Stomach (tissue), 9 donors: ENCODE results near the gene TUBB1. TPM values are rescaled to one million over a fixed set of nuclear protein-coding genes. Genes with fewer than 3 reads are reported as not detected.

Source experiments
- DNase-seq, 2 donors: peaks; one replicate each; pipeline versions ENCODE4 v3.0.0 to v3.0.0-alpha.2; 2013 to 2019
- H3K27ac ChIP-seq, 5 donors: fragments of 200-600 bp in 4 of 5; sonication (generic) in 4 of 5; one replicate each; pipeline ENCODE4 v1.5.1; 2013 to 2019; ENCODE audit warnings: mild to moderate bottlenecking in 1 of 5, moderate library complexity in 1 of 5
- H3K27me3 ChIP-seq, 3 donors: fragments of 200-600 bp; sonication (generic); one replicate each; pipeline ENCODE4 v1.5.1; 2017 to 2019; ENCODE audit warnings: mixed run types in 1 of 3
- H3K36me3 ChIP-seq, 4 donors: fragments of 200-600 bp; sonication (generic); 1 replicate in 3 of 4; 2 replicates in 1 of 4; pipeline ENCODE4 v1.5.1; 2016 to 2019
- H3K4me1 ChIP-seq, 4 donors: fragments of 200-600 bp; sonication (generic); one replicate each; pipeline ENCODE4 v1.5.1; 2016 to 2019
- H3K4me3 ChIP-seq, 4 donors: fragments of 200-600 bp; sonication (generic) in 3 of 4; one replicate each; pipeline ENCODE4 v1.5.1; 2016 to 2019; ENCODE audit warnings: mild to moderate bottlenecking in 1 of 4
- H3K9me3 ChIP-seq, 4 donors: fragments of 200-600 bp; sonication (generic); one replicate each; pipeline ENCODE4 v1.5.1; 2016 to 2019
- EP300 ChIP-seq: sonication (generic); formaldehyde crosslinking; IDR thresholded peaks from one replicate; pipeline ENCODE4 v1.6.1; 2017; ENCODE audit warnings: antibody characterized with exemption
- POLR2A ChIP-seq, 4 donors: fragments of 450-650 bp; IDR thresholded peaks; one replicate each; pipeline ENCODE4 v1.6.1; 2016; ENCODE audit warnings: antibody characterized with exemption in 4 of 4, control low read depth in 2 of 4, mild to moderate bottlenecking in 1 of 4, moderate library complexity in 1 of 4
- POLR2AphosphoS5 ChIP-seq, 3 donors: sonication (generic); formaldehyde crosslinking; IDR thresholded peaks; one replicate each; pipeline ENCODE4 v1.6.1; 2016; ENCODE audit warnings: antibody characterized with exemption in 3 of 3
- WGBS, 5 donors: extraction: QIAGEN DNeasy Blood & Tissue Kit in 3 of 5; methylation state at CpG; one replicate each; pipeline versions ENCODE4 v1.1.5 to v1.1.7; 2013 to 2018; 5-methylcytosine and 5-hydroxymethylcytosine counted together
- intact Hi-C: fragments of 100-400 bp; cut with DNase I; formaldehyde crosslinking; loops from one replicate; pipeline ENCODE4 v1.15.1; 2023; ENCODE audit warnings: low total_unique reads
- polyA plus RNA-seq, 3 donors: library from polyadenylated mRNA; stranded (reverse); fragments of 200-250 nt; gene quantifications; one replicate each; pipeline ENCODE4 v1.2.3, GENCODE V29; 2013
- total RNA-seq, 5 donors: library from RNA; depleted of rRNA; stranded (reverse); fragments of >200 nt; gene quantifications; one replicate each; pipeline versions ENCODE4 v1.1.0 to v1.2.3, GENCODE V29; 2014 to 2016
- TF ChIP-seq, protein P1 (sequence below), 7 experiments: fragments of 450-650 bp in 4 of 7; fragments of 200-600 bp in 3 of 7; sonication (generic) in 3 of 7; IDR thresholded peaks; one replicate each; pipeline ENCODE4 v1.5.1; 2016 to 2019; ENCODE audit warnings: antibody characterized with exemption in 7 of 7, control low read depth in 2 of 7, mild to moderate bottlenecking in 1 of 7
- donor health status: healthy with polysubstance abuse.
- donor health status: Bipolar disorder and iron deficiency.
- donor health status: healthy.

TUBB1 gene
- total and polyA plus RNA-seq, 8 donors, result 0.03 to 0.55 (median 0.12) TPM; not detected in 5

DNA sequence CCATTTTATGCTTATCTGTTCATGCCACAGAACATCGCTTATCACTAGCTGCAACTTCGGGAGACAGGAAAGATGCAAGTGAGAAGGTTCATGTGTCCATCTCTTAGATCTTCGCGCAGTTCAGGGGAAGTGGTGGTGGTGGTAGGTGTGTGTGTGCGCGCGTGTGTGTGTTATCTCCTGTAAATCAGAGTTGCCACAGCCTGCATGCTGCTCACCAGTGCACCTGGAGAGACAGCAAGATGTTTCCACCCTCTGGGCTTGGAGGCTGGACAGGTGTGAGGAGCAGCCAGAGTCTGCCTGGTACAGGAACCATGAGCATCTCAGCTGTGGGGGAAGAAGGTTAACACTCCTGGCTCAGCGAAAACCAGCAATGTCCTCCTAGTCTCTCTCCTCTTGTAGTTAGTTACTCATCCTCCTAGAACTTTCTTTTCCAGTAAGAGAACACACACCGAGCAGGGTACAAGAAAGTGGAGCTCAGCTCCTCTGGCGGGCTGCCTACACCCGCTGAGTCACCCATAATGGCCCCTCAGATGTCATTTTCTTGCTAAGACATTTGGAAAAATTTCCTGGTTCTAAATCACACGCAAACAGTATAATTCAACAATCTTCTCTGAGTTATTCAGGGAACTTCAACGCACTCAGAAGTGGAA lies 5.1 kb upstream of the TUBB1 start:
- Histone ChIP-seq H3K4me1 (peaks cover 0 to 26% (median 18%) of the 10 kb centered on the region in 4 donors), H3K9me3 (no peaks in the 10 kb centered on the region), H3K27me3 (no peaks in the 10 kb centered on the region), H3K36me3 (no peaks in the 10 kb centered on the region), H3K27ac (no peak overlapping the region), H3K4me3 (no peak overlapping the region)
- DNase-seq, result no peak
- intact Hi-C loops, result no loop called here
- TF ChIP-seq EP300 (no peak), POLR2AphosphoS5 (IDR thresholded peaks at IDR 0.05) (no peak)
- TF ChIP-seq, protein P1, sequence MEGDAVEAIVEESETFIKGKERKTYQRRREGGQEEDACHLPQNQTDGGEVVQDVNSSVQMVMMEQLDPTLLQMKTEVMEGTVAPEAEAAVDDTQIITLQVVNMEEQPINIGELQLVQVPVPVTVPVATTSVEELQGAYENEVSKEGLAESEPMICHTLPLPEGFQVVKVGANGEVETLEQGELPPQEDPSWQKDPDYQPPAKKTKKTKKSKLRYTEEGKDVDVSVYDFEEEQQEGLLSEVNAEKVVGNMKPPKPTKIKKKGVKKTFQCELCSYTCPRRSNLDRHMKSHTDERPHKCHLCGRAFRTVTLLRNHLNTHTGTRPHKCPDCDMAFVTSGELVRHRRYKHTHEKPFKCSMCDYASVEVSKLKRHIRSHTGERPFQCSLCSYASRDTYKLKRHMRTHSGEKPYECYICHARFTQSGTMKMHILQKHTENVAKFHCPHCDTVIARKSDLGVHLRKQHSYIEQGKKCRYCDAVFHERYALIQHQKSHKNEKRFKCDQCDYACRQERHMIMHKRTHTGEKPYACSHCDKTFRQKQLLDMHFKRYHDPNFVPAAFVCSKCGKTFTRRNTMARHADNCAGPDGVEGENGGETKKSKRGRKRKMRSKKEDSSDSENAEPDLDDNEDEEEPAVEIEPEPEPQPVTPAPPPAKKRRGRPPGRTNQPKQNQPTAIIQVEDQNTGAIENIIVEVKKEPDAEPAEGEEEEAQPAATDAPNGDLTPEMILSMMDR (IDR thresholded peaks at IDR 0.05), result no peak
- WGBS, 5 donors, result 70 to 72% (median 70%) methylated on average over 13 of the region's 13 CpGs

DNA sequence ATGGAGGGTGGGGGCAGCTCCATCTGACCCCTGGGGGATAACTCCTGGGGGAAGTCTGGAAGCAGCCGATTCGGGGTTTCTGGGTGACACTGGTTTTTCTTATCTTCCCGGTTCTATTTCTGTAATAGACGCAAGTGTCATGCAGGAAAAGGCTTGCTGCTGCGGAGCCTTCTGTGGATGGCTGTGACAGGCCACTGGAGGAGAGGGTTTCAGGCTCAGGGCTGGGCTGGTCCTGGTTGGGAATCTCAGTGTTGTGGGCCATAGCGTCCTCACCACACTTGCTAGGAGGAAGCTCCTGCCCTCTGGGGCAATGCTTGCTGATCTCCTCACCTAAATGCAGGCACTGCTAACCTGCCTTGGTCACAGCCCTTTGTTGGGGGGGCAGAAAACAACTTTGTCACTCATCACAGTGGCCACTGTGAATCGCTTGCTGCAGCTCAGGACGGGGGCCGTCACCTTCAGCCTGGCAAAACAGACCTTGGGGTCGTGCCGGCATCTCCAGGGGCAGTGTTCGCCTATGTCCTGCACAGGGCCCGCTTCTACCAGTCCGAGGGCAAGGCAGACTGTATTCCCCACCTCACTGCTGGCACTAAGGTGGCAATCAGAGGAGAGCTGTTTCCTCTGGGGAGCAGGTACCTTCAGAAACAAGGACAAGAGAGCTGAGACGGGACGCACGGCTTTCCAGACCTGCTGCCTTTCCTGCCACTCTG lies 4.4 kb upstream of the TUBB1 start:
- H3K4me1 ChIP-seq, result peaks cover 0 to 25% (median 18%) of the 10 kb centered on the region in 4 donors
- 86 to 96% (median 90%) methylated on average over 11 to 17 of the region's 17 CpGs for WGBS, 5 donors

DNA sequence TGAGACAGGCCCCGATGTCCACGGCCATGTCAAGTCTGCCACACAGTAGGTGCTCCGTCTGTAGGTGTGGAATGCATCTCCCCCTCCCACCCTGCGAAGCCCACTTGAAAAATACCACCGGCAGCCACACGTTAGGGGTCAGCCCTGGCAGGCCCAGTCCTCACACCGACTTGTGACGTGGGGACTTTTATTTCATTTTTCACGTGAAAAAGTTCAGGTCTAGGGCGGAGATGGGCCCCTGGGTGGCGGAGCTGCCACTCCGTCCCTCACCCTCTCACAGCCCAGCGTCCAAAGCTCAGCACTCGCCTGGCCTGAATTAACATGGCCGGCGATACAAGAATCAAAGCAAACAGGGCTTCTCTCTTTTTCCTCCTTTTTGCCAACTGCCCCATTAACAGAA lies 3.8 kb upstream of the TUBB1 start:
- Histone ChIP-seq H3K9me3 (no peaks in the 10 kb centered on the region), H3K4me1 (peaks cover 0 to 23% (median 13%) of the 10 kb centered on the region in 4 donors), H3K27me3 (no peaks in the 10 kb centered on the region), H3K36me3 (no peaks in the 10 kb centered on the region), H3K4me3 (no peak overlapping the region), H3K27ac (no peak overlapping the region)
- DNase-seq, result no peak
- intact Hi-C loops, result no loop called here
- TF ChIP-seq POLR2AphosphoS5 (IDR thresholded peaks at IDR 0.05) (no peak), POLR2A (IDR thresholded peaks at IDR 0.05) (no peak), EP300 (no peak)
- TF ChIP-seq, protein P1 (IDR thresholded peaks at IDR 0.05), result no peak
- WGBS, 5 donors, result 81 to 87% (median 82%) methylated on average over 16 of the region's 16 CpGs

More for the DNA sequence above, 4.4 kb upstream of the TUBB1 start:
- TF ChIP-seq EP300 (no peak), POLR2AphosphoS5 (IDR thresholded peaks at IDR 0.05) (no peak), POLR2A (IDR thresholded peaks at IDR 0.05) (no peak)
- TF ChIP-seq, protein P1 (IDR thresholded peaks at IDR 0.05), result no peak
- DNase-seq, result no peak
- H3K4me3 ChIP-seq, result no peak overlapping the region
- H3K27me3 ChIP-seq, result no peaks in the 10 kb centered on the region
- no peak overlapping the region for H3K27ac ChIP-seq
- no peaks in the 10 kb centered on the region for H3K9me3 ChIP-seq
- no peaks in the 10 kb centered on the region for H3K36me3 ChIP-seq
- intact Hi-C loops, result no loop called here

DNA sequence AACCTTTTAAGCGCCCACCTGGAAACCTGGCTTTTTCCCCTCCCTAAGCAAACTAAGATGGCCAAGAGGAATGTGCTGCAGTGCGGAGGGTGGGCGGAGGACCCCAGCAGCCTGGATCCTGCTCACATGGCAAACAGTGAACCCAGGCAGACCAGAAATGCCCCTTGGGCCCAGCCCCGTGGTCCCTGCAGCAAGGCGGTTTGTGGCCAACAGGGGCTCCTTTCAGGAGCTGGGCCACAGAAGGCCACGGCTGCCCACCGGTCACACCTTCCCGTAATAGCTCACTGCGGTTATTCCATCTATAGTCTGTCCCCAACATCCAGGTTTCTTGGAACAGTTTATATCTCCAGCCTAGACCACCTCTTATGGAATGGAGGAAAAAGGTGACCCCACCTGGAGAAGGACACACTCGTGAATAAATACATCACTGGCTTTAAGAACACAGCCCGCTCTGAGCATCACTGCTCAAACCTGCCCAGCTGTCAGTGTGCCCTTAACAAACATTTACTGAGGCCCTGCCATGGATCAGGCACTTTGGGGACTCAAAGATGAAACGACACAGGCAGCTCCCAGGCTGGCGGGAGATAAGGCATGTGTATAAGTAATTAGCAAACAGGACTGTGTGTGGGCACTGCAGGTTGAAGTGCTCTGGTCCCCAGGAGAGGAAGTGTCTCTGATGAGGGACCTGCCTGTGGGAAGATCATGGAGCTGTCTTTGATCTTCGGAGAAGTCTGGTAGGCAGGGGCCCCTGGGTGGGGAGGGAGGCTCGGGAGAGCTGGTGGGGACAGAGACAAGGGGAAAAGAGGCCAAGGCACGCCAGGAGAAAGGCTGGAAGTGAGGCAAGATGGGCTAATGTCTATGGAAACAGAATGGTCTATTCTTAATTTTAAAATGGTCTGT lies 3.2 kb upstream of the TUBB1 start:
- H3K36me3 ChIP-seq, result no peaks in the 10 kb centered on the region
- intact Hi-C loops, result no loop called here
- no peak overlapping the region for H3K4me3 ChIP-seq
- no peaks in the 10 kb centered on the region for H3K27me3 ChIP-seq
- H3K27ac ChIP-seq, result no peak overlapping the region
- 57 to 71% (median 65%) methylated on average over 14 to 16 of the region's 16 CpGs for WGBS, 5 donors
- peak in 1 of 2 donors; percentile 67 for DNase-seq
- no peaks in the 10 kb centered on the region for H3K9me3 ChIP-seq
- peaks cover 0 to 17% (median 8%) of the 10 kb centered on the region in 4 donors for H3K4me1 ChIP-seq
- TF ChIP-seq POLR2AphosphoS5 (IDR thresholded peaks at IDR 0.05), result no peak
